Neutrophil (primary cell): ENCODE results near the gene SPAG7.

Experiments
- H3K27ac ChIP-seq: fragments of 200-600 bp; sonication (generic); 2 replicates; pipeline ENCODE4 v1.5.1; 2016; ENCODE audit warnings: mild to moderate bottlenecking, moderate library complexity
- H3K27me3 ChIP-seq: fragments of 200-600 bp; sonication (generic); 2 replicates; pipeline ENCODE4 v1.6.0; 2016; ENCODE audit warnings: mild to moderate bottlenecking
- H3K36me3 ChIP-seq: fragments of 200-600 bp; sonication (generic); 2 replicates; pipeline ENCODE4 v1.5.1; 2017
- H3K4me1 ChIP-seq, 2 experiments: fragments of 200-600 bp in 1 of 2; sonication (generic) in 1 of 2; 1 replicate in 1 of 2; 2 replicates in 1 of 2; pipeline versions ENCODE4 v1.5.1 to v1.6.1; 2013 to 2016; ENCODE audit warnings: low read depth in 1 of 2, low read length in 1 of 2, mild to moderate bottlenecking in 1 of 2, moderate library complexity in 1 of 2; ENCODE audit not compliant: control insufficient read depth in 1 of 2, insufficient read depth in 1 of 2
- H3K4me3 ChIP-seq, 2 experiments: fragments of 200-600 bp in 1 of 2; sonication (generic) in 1 of 2; 1 replicate in 1 of 2; 2 replicates in 1 of 2; pipeline ENCODE4 v1.5.1; 2013 to 2016; ENCODE audit warnings: low read depth in 1 of 2, low read length in 1 of 2, mild to moderate bottlenecking in 1 of 2, moderate library complexity in 1 of 2
- H3K9me3 ChIP-seq: fragments of 200-600 bp; sonication (generic); 2 replicates; pipeline ENCODE4 v1.5.1; 2016
- CTCF ChIP-seq: fragments of 200-600 bp; sonication (generic); IDR thresholded peaks from 2 replicates; pipeline ENCODE4 v1.5.1; 2016; ENCODE audit warnings: antibody characterized with exemption

SPAG7 gene

GRCh38 chr17:4994081-4994595, 26.5 kb upstream of the SPAG7 start:
- no peaks in the 10 kb centered on the region for H3K27me3 ChIP-seq
- H3K36me3 ChIP-seq = no peaks in the 10 kb centered on the region
- peaks cover 29 to 31% of the 10 kb centered on the region in 2 experiments for H3K4me1 ChIP-seq
- H3K4me3 ChIP-seq = no peak overlapping the region
- TF ChIP-seq CTCF = no peak
- no peaks in the 10 kb centered on the region for H3K9me3 ChIP-seq
- H3K27ac ChIP-seq = no peak overlapping the region

GRCh38 chr17:4987767-4988567, 20.4 kb upstream of the SPAG7 start:
- TF ChIP-seq CTCF = no peak
- H3K27ac ChIP-seq = peak overlapping the region; percentile 92

GRCh38 chr17:4986951-4987766, 19.5 kb upstream of the SPAG7 start, which contains the start of gene CAMTA2:
Gene CAMTA2, minus strand, starts transcription at chr17:4987675. Its CDS starts 1,453 bp downstream, at chr17:4986222.
- H3K4me3 ChIP-seq = peak within 1 kb of the TSS; percentile 84 to 98
- H3K27me3 ChIP-seq = no peaks in the 10 kb centered on the region
- H3K4me1 ChIP-seq = peaks cover 26 to 28% of the 10 kb centered on the region in 2 experiments
- H3K27ac ChIP-seq = peak within 1 kb of the TSS; percentile 92
- H3K9me3 ChIP-seq = no peaks in the 10 kb centered on the region
- peak; percentile 87 for TF ChIP-seq CTCF
- peaks cover 21% of the 10 kb centered on the region for H3K36me3 ChIP-seq

More at GRCh38 chr17:4987767-4988567, 20.4 kb upstream of the SPAG7 start:
- no peaks in the 10 kb centered on the region for H3K9me3 ChIP-seq
- peak overlapping the region; percentile 84 to 98 for H3K4me3 ChIP-seq
- no peaks in the 10 kb centered on the region for H3K27me3 ChIP-seq
- H3K36me3 ChIP-seq = peaks cover 13% of the 10 kb centered on the region
- peaks cover 26 to 28% of the 10 kb centered on the region in 2 experiments for H3K4me1 ChIP-seq

- Histone ChIP-seq H3K9me3 (no peaks in the 10 kb centered on the region), H3K36me3 (peaks cover 29% of the 10 kb centered on the region), H3K27me3 (no peaks in the 10 kb centered on the region), H3K27ac (peak overlapping the region; percentile 92), H3K4me1 (peaks cover 26 to 28% of the 10 kb centered on the region in 2 experiments), H3K4me3 (peak overlapping the region; percentile 84 to 98)
- TF ChIP-seq CTCF = no peak
These were observed 18.8 kb upstream of the SPAG7 start for GRCh38 chr17:4986403-4986802.

GRCh38 chr17:4982305-4982704, 14.7 kb upstream of the SPAG7 start:
- Histone ChIP-seq H3K36me3 (peaks cover 56% of the 10 kb centered on the region), H3K4me1 (peaks cover 53 to 59% of the 10 kb centered on the region in 2 experiments), H3K27me3 (no peaks in the 10 kb centered on the region), H3K9me3 (no peaks in the 10 kb centered on the region), H3K4me3 (no peak overlapping the region), H3K27ac (peak overlapping the region; percentile 96)
- no peak for TF ChIP-seq CTCF
